Activated T-cell treated with anti-CD3 and anti-CD28 coated beads, Interleukin-2, amount 50 U/mL, for 24 hours (primary cell): Measurements from ENCODE around the gene VPS37B.
"Not testable (repeated sequence)": the region's sequence is repeated elsewhere in the genome, so short reads cannot be mapped to it uniquely, and the experiment has no call there.

ENCODE experiments used
- DNase-seq: peaks from one replicate; pipeline ENCODE4 v3.0.0-alpha.2; 2020
- H3K27ac Mint-ChIP-seq: 2 replicates; pipeline ENCODE4 v1.8.0; 2020; ENCODE audit warnings: mild to moderate bottlenecking, mixed read lengths
- H3K27me3 Mint-ChIP-seq: 2 replicates; pipeline ENCODE4 v1.8.0; 2020; ENCODE audit warnings: mixed read lengths
- H3K36me3 Mint-ChIP-seq: 2 replicates; pipeline ENCODE4 v1.8.0; 2020; ENCODE audit warnings: low read depth, mixed read lengths
- H3K4me1 Mint-ChIP-seq: 2 replicates; pipeline ENCODE4 v1.8.0; 2020; ENCODE audit warnings: low read depth, mixed read lengths
- H3K4me3 Mint-ChIP-seq: 2 replicates; pipeline ENCODE4 v1.8.0; 2020; ENCODE audit warnings: mild to moderate bottlenecking, moderate library complexity, mixed read lengths
- H3K9me3 Mint-ChIP-seq: 2 replicates; pipeline ENCODE4 v1.8.0; 2020; ENCODE audit warnings: mixed read lengths

VPS37B gene, protein sequence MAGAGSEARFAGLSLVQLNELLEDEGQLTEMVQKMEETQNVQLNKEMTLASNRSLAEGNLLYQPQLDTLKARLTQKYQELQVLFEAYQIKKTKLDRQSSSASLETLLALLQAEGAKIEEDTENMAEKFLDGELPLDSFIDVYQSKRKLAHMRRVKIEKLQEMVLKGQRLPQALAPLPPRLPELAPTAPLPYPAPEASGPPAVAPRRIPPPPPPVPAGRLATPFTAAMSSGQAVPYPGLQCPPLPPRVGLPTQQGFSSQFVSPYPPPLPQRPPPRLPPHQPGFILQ

DNA sequence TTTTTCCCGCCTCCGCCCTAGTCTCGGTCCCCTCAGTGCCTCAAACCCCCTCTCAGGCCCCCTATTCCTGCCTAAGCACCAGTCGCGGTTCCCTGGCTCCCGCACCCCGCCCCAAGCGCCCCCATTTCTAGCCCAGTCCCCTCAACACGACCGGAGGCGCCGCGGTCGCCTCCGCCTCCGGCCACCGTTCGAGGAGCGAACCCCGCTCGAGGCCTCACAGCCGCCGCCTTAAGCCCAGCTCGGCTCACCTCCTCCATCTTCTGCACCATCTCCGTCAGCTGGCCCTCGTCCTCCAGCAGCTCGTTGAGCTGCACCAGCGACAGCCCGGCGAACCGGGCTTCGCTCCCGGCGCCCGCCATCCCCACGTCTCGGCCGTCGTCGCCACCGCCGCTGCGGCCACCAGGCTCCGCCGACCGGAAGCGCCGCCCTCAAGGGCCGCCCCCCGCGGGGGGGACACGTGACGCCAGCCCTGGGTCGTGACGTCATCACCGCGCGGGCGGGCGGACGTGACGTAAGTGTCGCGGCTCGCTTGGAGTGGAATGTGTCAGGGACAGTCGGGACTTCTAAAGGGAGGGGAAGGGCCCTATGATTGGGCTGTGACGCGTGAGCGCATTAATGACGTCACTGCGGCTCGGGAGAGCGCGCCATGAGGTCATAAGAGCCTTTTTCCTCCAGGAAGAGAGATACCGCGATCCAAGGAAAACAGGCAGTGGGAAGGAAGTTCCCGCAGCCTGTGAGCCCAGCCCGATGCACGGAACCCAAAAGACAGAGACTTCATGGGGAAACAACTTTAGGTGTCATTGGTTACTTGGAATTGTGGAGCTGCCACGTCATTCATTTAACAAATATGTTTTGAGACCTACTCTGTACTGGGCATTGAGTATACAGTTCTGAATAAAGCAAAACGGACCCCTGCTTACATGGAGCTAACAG lies at the start of gene VPS37B:
TSS of gene VPS37B (minus strand) at position 421 of the 933 bp plus-strand sequence. CDS start at position 359, 62 bp downstream.
- Mint-ChIP-seq H3K4me1 (peaks cover 89% of the 10 kb centered on the region), H3K27me3 (no peaks in the 10 kb centered on the region), H3K36me3 (peaks cover 20% of the 10 kb centered on the region), H3K9me3 (no peaks in the 10 kb centered on the region), H3K27ac (peak within 1 kb of the TSS; percentile 89), H3K4me3 (peak within 1 kb of the TSS; percentile 86)
- DNase-seq: peak; percentile 92

GRCh38 chr12:122944605-122945592 lies 49.0 kb upstream of the VPS37B start:
- no peaks in the 10 kb centered on the region for H3K36me3 Mint-ChIP-seq
- H3K27me3 Mint-ChIP-seq: no peaks in the 10 kb centered on the region
- DNase-seq: no peak
- H3K4me1 Mint-ChIP-seq: peaks cover 34% of the 10 kb centered on the region
- no peak overlapping the region for H3K27ac Mint-ChIP-seq
- H3K9me3 Mint-ChIP-seq: no peaks in the 10 kb centered on the region
- no peak overlapping the region for H3K4me3 Mint-ChIP-seq

DNA sequence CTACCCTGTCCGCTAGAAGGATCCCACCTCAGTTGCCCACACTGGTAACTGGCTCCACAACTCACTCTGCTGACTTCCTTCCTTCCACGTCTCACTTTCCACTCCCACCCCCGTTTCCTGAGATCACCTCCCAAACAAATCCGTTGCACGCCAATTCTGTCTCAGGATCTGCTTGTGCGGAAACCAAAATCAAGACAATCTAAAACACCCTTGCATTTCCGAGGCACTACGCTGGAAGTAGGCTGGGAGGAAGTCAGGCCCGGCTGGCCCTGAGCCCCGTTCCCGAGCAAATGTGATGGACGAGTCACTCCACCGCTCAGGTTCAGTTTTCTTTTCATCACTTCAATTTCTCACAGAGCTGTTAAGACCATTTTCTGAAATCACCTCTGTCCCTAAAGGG lies 47.3 kb upstream of the VPS37B start:
- H3K4me3 Mint-ChIP-seq: no peak overlapping the region
- DNase-seq: no peak
- H3K4me1 Mint-ChIP-seq: peaks cover 33% of the 10 kb centered on the region
- H3K36me3 Mint-ChIP-seq: no peaks in the 10 kb centered on the region
- H3K27ac Mint-ChIP-seq: no peak overlapping the region
- H3K27me3 Mint-ChIP-seq: no peaks in the 10 kb centered on the region
- no peaks in the 10 kb centered on the region for H3K9me3 Mint-ChIP-seq

- H3K36me3 Mint-ChIP-seq: no peaks in the 10 kb centered on the region
- H3K27me3 Mint-ChIP-seq: no peaks in the 10 kb centered on the region
- H3K4me3 Mint-ChIP-seq: no peak overlapping the region
- H3K4me1 Mint-ChIP-seq: peaks cover 29% of the 10 kb centered on the region
- no peak overlapping the region for H3K27ac Mint-ChIP-seq
- H3K9me3 Mint-ChIP-seq: no peaks in the 10 kb centered on the region
- DNase-seq: no peak
Measured at GRCh38 chr12:122942637-122943036, 46.7 kb upstream of the VPS37B start.

GRCh38 chr12:122941351-122941750 lies 45.4 kb upstream of the VPS37B start:
- not testable (repeated sequence) for H3K4me3 Mint-ChIP-seq, H3K36me3 Mint-ChIP-seq, DNase-seq, H3K9me3 Mint-ChIP-seq, H3K27ac Mint-ChIP-seq, H3K27me3 Mint-ChIP-seq
- H3K4me1 Mint-ChIP-seq: peaks cover 16% of the 10 kb centered on the region

GRCh38 chr12:122939125-122939524 lies 43.2 kb upstream of the VPS37B start:
- no peaks in the 10 kb centered on the region for H3K27me3 Mint-ChIP-seq
- H3K9me3 Mint-ChIP-seq: no peaks in the 10 kb centered on the region
- H3K4me3 Mint-ChIP-seq: no peak overlapping the region
- H3K27ac Mint-ChIP-seq: no peak overlapping the region
- DNase-seq: no peak
- peaks cover 11% of the 10 kb centered on the region for H3K4me1 Mint-ChIP-seq
- no peaks in the 10 kb centered on the region for H3K36me3 Mint-ChIP-seq

DNA sequence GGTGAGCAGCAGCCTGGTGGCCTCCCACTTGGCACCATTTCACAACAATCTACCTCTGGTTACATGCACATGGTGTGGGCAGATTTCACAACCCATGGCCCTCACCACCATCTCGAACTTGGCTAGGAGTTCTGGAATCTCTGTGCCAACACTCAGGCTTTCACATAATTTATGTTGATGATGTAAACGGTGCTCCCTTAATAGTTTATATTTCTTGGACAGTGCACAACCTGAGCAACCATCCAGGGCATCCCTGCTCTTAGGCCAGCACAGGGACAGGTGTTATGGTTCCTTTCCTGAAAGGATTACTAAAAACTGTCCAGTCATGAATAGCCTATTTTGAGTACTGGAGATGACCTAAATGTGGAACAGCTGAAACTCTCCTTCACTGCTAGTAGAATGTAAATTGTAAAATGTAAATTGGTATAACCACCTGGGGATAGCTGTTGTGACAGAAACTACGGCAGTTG lies 41.7 kb upstream of the VPS37B start:
- Mint-ChIP-seq H3K9me3 (no peaks in the 10 kb centered on the region), H3K4me1 (peaks cover 1% of the 10 kb centered on the region), H3K4me3 (no peak overlapping the region), H3K36me3 (no peaks in the 10 kb centered on the region), H3K27me3 (no peaks in the 10 kb centered on the region), H3K27ac (no peak overlapping the region)
- DNase-seq: no peak

DNA sequence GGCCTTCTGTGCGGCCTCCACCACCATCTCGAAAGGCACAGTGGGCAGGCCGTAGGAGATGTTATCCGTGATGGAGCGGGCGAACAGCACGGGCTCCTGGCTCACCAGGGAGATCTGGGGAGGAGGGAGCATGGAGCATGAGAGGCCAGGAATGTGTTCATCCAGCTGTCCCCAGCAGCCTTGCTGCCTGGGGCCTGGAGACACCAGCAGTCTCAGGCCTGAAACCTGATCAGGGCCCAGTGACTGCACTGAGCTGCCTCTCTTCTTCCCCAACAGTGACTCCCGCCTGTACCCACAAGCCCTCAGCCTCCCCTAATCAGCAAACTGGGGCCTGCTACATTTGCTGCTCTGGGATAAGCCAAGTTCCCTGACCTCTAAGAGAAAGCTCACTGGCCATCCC lies 39.4 kb upstream of the VPS37B start:
- H3K4me1 Mint-ChIP-seq: no peaks in the 10 kb centered on the region
- no peaks in the 10 kb centered on the region for H3K27me3 Mint-ChIP-seq
- H3K36me3 Mint-ChIP-seq: no peaks in the 10 kb centered on the region
- DNase-seq: no peak
- no peaks in the 10 kb centered on the region for H3K9me3 Mint-ChIP-seq
- no peak overlapping the region for H3K4me3 Mint-ChIP-seq
- no peak overlapping the region for H3K27ac Mint-ChIP-seq

- Mint-ChIP-seq H3K36me3 (no peaks in the 10 kb centered on the region), H3K27me3 (no peaks in the 10 kb centered on the region), H3K27ac (no peak overlapping the region), H3K4me3 (no peak overlapping the region), H3K4me1 (no peaks in the 10 kb centered on the region), H3K9me3 (no peaks in the 10 kb centered on the region)
- DNase-seq: no peak
Measured at GRCh38 chr12:122934722-122935121, 38.8 kb upstream of the VPS37B start.

GRCh38 chr12:122932207-122932606 lies 36.3 kb upstream of the VPS37B start:
- Mint-ChIP-seq H3K9me3 (no peaks in the 10 kb centered on the region), H3K27me3 (no peaks in the 10 kb centered on the region), H3K4me3 (no peak overlapping the region), H3K4me1 (no peaks in the 10 kb centered on the region), H3K27ac (no peak overlapping the region), H3K36me3 (no peaks in the 10 kb centered on the region)
- DNase-seq: no peak

DNA sequence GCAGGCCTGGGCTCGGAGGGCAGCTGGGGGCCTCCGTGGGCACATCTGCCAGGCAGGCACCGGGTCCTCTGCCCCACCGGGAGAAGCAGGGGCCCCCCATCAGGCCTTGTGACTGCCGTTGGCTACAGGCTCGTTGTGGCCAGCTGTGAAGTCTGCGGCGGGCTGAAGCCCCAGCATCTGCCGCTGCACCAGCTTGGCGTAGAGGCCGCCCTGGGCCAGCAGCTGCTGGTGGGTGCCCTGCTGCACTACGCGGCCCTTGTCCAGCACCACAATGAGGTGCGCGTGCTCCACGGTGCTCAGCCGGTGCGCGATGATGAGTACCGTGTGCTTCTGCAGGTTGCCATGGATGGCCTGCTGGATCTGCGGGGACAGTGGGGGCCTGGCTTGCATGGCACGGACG lies 33.9 kb upstream of the VPS37B start:
- Mint-ChIP-seq H3K27me3 (no peaks in the 10 kb centered on the region), H3K9me3 (no peaks in the 10 kb centered on the region), H3K4me3 (no peak overlapping the region), H3K27ac (no peak overlapping the region), H3K4me1 (peaks cover 2% of the 10 kb centered on the region), H3K36me3 (no peaks in the 10 kb centered on the region)
- no peak for DNase-seq

DNA sequence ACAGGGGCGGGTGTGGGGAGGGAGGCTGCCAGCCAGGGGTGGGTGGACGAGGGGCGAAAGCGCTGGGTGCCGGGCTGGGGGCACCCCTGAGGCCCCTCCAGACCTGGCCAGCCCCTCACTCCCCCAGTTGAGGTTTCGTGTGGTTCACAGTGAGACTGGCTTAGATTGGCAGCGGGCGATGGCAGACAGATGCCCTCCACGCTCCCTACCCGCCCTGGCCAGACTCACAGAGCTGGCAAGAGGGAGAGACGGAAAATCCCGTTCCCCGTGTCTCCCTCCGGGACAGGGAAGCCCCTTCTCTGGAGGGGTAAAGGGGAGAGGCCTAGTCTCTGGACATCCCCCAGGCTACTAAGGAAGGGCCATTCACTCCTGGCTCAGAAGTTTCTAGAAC lies 33.2 kb upstream of the VPS37B start:
- Mint-ChIP-seq H3K4me1 (peaks cover 2% of the 10 kb centered on the region), H3K36me3 (no peaks in the 10 kb centered on the region), H3K4me3 (no peak overlapping the region), H3K27me3 (no peaks in the 10 kb centered on the region), H3K9me3 (no peaks in the 10 kb centered on the region), H3K27ac (no peak overlapping the region)
- DNase-seq: no peak

DNA sequence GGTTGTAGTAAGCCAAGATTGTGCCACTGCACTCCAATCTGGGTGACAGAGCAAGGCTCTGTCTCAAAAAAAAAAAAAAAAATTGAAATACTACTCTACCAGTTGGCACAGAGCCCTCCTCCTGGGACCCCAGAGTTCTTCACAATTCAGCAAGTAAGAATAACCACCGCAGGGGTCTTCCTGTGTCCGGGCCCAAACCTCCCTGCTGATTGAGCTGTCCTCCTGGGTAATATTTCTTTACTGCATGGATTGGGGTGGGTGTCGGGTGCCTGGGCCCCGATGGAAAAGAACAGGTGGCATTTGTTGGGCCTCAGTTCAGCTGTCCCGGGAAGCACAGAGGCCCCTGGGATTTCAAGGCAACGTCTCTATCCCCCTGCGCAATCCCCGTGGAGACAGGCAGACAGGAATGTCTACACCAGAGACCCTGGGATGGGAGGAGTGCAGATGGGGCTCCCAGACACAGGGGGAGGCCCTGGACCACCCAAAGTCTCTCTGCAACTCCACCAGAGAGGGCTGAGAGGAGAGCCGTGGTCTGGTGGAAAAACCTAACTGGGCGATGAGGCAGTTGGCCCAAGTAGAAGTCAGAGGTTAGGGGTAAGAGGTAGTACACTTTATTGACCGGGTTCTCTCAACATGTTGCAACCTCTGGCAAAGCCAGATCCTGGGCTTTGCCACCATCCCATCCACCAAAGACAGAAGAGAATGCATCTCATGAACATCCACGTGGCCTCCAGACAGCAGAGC lies 32.7 kb upstream of the VPS37B start:
- H3K27me3 Mint-ChIP-seq: no peaks in the 10 kb centered on the region
- no peak overlapping the region for H3K4me3 Mint-ChIP-seq
- no peak for DNase-seq
- H3K4me1 Mint-ChIP-seq: peaks cover 2% of the 10 kb centered on the region
- H3K36me3 Mint-ChIP-seq: no peaks in the 10 kb centered on the region
- no peaks in the 10 kb centered on the region for H3K9me3 Mint-ChIP-seq
- H3K27ac Mint-ChIP-seq: no peak overlapping the region
